GM18519 (cell line): ENCODE data around the gene PRDM9.
"Not testable (repeated sequence)": the region's sequence is repeated elsewhere in the genome, so short reads cannot be mapped to it uniquely, and the experiment has no call there.

Experiments used
- ATAC-seq: cut with Tn5 transposase; IDR thresholded peaks from one replicate; pipeline ENCODE4 v1.9.1; 2021; ENCODE audit warnings: mild to moderate bottlenecking, moderate library complexity; ENCODE audit not compliant: unreplicated experiment, low FRiP score

Gene PRDM9

DNA sequence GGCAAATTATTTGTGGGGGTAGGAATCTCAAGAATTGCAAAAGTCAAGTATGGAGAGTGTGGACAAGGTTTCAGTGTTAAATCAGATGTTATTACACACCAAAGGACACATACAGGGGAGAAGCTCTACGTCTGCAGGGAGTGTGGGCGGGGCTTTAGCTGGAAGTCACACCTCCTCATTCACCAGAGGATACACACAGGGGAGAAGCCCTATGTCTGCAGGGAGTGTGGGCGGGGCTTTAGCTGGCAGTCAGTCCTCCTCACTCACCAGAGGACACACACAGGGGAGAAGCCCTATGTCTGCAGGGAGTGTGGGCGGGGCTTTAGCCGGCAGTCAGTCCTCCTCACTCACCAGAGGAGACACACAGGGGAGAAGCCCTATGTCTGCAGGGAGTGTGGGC lies 19.2 kb downstream of the PRDM9 start:
- ATAC-seq: not testable (repeated sequence)

GRCh38 chr5:23527216-23527920 lies 20.0 kb downstream of the PRDM9 start:
- not testable (repeated sequence) for ATAC-seq

DNA sequence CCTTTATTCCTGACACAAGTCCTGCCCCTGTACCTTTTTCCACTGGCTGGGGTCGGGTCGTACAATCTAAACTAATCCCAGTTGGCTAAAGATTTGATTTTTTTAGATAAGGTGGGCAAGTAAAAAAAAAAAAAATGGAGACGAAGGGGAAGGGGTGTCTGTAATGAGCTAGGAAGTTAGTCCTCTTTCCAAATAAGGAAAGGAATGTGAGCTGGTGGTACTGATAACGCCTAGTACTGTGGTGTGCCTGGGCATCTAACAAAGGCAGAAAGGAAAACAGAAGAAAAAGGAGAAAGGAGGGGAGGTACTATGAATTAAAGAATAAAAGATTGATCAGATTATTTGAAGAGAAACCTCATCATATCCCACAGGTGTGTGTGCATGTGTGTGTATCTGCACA lies 21.3 kb downstream of the PRDM9 start:
- no peak for ATAC-seq

DNA sequence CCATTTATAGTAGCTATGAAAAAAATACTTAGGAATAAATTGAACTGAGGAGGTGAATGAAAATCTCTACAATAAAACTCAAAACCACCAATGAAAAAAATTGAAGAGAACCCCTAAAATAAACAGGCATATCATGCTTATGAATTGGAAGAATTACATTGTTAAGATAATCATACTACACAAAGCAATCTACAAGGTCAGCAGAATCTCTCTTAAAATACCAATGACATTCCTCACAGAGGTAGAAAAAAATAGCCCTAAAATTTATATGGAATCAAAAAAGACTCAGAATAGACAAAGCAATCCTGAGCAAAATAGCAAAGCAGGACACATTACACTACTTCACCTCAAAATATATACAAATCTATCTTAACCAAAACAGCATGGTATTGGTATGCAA lies 23.2 kb downstream of the PRDM9 start:
- no peak for ATAC-seq

DNA sequence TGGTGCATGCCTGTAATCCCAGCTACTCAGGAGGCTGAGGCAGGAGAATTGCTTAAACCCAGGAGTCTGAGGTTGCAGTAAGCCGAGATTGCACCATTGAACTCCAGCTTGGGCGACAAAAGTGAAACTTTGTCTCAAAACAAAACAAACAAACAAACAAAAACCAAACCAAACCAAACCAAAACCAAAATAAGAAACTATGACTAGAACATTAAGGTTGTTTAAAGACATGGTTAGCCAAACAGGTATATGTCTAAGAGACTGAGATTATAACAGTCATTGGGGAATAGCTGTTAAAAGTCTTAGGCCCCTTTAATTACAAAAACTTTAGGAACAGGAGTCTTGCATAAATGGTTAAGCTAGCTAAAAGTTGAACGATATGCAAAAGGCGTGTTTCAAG lies 63.6 kb downstream of the PRDM9 start:
- ATAC-seq: no peak
